ENCODE results near the gene DCANP1. TPM values are rescaled to one million over a fixed set of nuclear protein-coding genes. Genes with fewer than 3 reads are reported as not detected.

Gene DCANP1
- total and polyA plus RNA-seq, 9 of the 15 experiments (the other 6 are each of a cell fraction or from before 2014, with no cell fraction given), result not detected

DNA sequence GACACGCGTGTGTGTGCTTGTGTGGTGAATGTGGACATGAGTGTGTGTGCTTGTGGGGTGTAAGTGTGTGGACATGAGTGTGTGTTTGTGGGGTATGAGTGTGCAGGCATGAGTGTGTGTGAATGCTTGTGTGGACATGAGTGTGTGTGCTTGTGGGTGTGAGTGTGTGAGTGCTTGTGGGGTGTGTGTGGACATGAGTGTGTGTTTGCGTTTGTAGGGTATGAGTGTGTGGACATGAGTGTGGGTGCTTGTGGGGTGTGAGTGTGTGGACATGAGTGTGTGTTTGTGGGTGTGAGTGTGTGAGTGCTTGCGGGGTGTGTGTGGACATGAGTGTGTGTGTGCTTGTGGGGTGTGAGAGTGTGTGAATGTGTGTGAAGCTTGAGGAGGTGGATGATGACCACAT, 34.8 kb upstream of the DCANP1 start (continued):
- TF ChIP-seq THRB (CRISPR knock-in tag; conservative IDR thresholded peaks at IDR 0.05) (peak; percentile 52; the same call in 1 of the 2 replicates), ZFPM2 (CRISPR knock-in tag; IDR thresholded peaks at IDR 0.05) (no peak), OTX1 (CRISPR knock-in tag; IDR thresholded peaks at IDR 0.05) (peak; percentile 58; the same call in 1 of the 2 replicates), RREB1 (CRISPR knock-in tag; IDR thresholded peaks at IDR 0.05) (no peak), NR2C2 (CRISPR knock-in tag; IDR thresholded peaks at IDR 0.05) (0 out of 2 replicates have a peak, but pooled peaks have one; percentile 12), NR2C2 (tag; IDR thresholded peaks at IDR 0.05) (peak; percentile 38), STAT5B (CRISPR knock-in tag; IDR thresholded peaks at IDR 0.05) (no peak), HBP1 (CRISPR knock-in tag; IDR thresholded peaks at IDR 0.05) (peak; percentile 53; the same call in 1 of the 2 replicates), SFPQ (IDR thresholded peaks at IDR 0.05; ENCODE audit: low read depth, low read length) (no peak), SNIP1 (IDR thresholded peaks at IDR 0.05; ENCODE audit: low read depth) (no peak), SAP30 (IDR thresholded peaks at IDR 0.05; ENCODE audit: borderline replicate concordance, insufficient read depth, low read depth, low read length, poor library complexity, severe bottlenecking) (no peak), HMG20B (CRISPR knock-in tag; IDR thresholded peaks at IDR 0.05) (no peak)
- TF ChIP-seq, protein P1, sequence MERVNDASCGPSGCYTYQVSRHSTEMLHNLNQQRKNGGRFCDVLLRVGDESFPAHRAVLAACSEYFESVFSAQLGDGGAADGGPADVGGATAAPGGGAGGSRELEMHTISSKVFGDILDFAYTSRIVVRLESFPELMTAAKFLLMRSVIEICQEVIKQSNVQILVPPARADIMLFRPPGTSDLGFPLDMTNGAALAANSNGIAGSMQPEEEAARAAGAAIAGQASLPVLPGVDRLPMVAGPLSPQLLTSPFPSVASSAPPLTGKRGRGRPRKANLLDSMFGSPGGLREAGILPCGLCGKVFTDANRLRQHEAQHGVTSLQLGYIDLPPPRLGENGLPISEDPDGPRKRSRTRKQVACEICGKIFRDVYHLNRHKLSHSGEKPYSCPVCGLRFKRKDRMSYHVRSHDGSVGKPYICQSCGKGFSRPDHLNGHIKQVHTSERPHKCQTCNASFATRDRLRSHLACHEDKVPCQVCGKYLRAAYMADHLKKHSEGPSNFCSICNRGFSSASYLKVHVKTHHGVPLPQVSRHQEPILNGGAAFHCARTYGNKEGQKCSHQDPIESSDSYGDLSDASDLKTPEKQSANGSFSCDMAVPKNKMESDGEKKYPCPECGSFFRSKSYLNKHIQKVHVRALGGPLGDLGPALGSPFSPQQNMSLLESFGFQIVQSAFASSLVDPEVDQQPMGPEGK (CRISPR knock-in tag; IDR thresholded peaks at IDR 0.05; ENCODE audit: borderline replicate concordance), result no peak
